ENCODE results near the gene GRIK1.

Gene GRIK1

GRCh38 chr21:29684106-29684505, 255.7 kb downstream of the GRIK1 start:
- H3K4me3 ChIP-seq (ENCODE audit: low read depth, low read length) = no peak overlapping the region
- TF ChIP-seq, protein P1, sequence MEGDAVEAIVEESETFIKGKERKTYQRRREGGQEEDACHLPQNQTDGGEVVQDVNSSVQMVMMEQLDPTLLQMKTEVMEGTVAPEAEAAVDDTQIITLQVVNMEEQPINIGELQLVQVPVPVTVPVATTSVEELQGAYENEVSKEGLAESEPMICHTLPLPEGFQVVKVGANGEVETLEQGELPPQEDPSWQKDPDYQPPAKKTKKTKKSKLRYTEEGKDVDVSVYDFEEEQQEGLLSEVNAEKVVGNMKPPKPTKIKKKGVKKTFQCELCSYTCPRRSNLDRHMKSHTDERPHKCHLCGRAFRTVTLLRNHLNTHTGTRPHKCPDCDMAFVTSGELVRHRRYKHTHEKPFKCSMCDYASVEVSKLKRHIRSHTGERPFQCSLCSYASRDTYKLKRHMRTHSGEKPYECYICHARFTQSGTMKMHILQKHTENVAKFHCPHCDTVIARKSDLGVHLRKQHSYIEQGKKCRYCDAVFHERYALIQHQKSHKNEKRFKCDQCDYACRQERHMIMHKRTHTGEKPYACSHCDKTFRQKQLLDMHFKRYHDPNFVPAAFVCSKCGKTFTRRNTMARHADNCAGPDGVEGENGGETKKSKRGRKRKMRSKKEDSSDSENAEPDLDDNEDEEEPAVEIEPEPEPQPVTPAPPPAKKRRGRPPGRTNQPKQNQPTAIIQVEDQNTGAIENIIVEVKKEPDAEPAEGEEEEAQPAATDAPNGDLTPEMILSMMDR (IDR thresholded peaks at IDR 0.05; ENCODE audit: borderline replicate concordance, insufficient read depth, low read depth, low read length) = no peak

GRCh38 chr21:29682800-29683199, 257.0 kb downstream of the GRIK1 start:
- TF ChIP-seq, protein P1 (IDR thresholded peaks at IDR 0.05; ENCODE audit: borderline replicate concordance, insufficient read depth, low read depth, low read length) = no peak
- H3K4me3 ChIP-seq (ENCODE audit: low read depth, low read length) = no peak overlapping the region

- H3K4me3 ChIP-seq (ENCODE audit: low read depth, low read length) = no peak overlapping the region
- TF ChIP-seq, protein P1 (IDR thresholded peaks at IDR 0.05; ENCODE audit: borderline replicate concordance, insufficient read depth, low read depth, low read length) = no peak
These were observed 259.5 kb downstream of the GRIK1 start for GRCh38 chr21:29680273-29680672.

- TF ChIP-seq, protein P1 (IDR thresholded peaks at IDR 0.05; ENCODE audit: borderline replicate concordance, insufficient read depth, low read depth, low read length) = no peak
- no peak overlapping the region for H3K4me3 ChIP-seq (ENCODE audit: low read depth, low read length)
These were observed 261.2 kb downstream of the GRIK1 start for GRCh38 chr21:29678626-29679025.

- TF ChIP-seq, protein P1 (IDR thresholded peaks at IDR 0.05; ENCODE audit: borderline replicate concordance, insufficient read depth, low read depth, low read length) = no peak
- no peak overlapping the region for H3K4me3 ChIP-seq (ENCODE audit: low read depth, low read length)
These were observed 262.5 kb downstream of the GRIK1 start for GRCh38 chr21:29677326-29677725.

- H3K4me3 ChIP-seq (ENCODE audit: low read depth, low read length) = no peak overlapping the region
- TF ChIP-seq, protein P1 (IDR thresholded peaks at IDR 0.05; ENCODE audit: borderline replicate concordance, insufficient read depth, low read depth, low read length) = no peak
These were observed 263.4 kb downstream of the GRIK1 start for GRCh38 chr21:29676395-29676794.

DNA sequence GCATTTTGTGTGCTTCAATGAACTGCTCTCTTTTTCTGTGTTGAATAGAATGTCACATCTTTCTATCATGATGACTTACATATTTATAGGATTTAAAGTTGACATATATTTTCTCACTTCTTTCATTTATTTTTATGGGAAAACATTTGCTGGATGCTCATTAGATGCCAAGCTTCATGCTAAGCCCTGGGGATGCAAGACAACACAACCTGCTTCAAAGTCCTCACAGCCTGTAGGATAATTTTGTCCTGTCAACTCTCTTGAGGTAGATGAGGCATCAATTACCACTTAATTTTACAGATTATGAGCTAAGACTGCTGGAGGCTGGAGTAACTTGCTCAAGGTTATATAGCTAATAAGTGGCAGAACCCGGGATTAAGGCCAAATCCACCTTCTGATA, 264.3 kb downstream of the GRIK1 start:
- TF ChIP-seq, protein P1 (IDR thresholded peaks at IDR 0.05; ENCODE audit: borderline replicate concordance, insufficient read depth, low read depth, low read length) = no peak
- H3K4me3 ChIP-seq (ENCODE audit: low read depth, low read length) = no peak overlapping the region

All from GM12875 (cell line).